K562 (cell line): Measurements from ENCODE around the gene AHCYL1. TPM values are rescaled to one million over a fixed set of nuclear protein-coding genes. Genes with fewer than 3 reads are reported as not detected.

ENCODE experiments used
- ADNP ChIP-seq: fragments of 200-800 bp; sonication (Bioruptor generic); IDR thresholded peaks from 2 replicates; pipeline ENCODE4 v1.6.1; 2016; ENCODE audit warnings: missing genetic modification characterization, missing compliant biosample characterization
- CGGBP1 ChIP-seq: fragments of 250-450 bp; sonication (Bioruptor Pico); IDR thresholded peaks from 2 replicates; pipeline ENCODE4 v1.9.0; 2021; ENCODE audit warnings: mild to moderate bottlenecking
- ESRRA ChIP-seq: fragments of 450-650 bp; IDR thresholded peaks from 2 replicates; pipeline ENCODE4 v1.6.1; 2014; ENCODE audit warnings: low read depth, mild to moderate bottlenecking, moderate library complexity, borderline replicate concordance
- ETS1 ChIP-seq: conservative IDR thresholded peaks from 2 replicates; pipeline ENCODE4 v1.6.1; 2011; ENCODE audit warnings: low read depth, mild to moderate bottlenecking, low read length; ENCODE audit not compliant: control insufficient read depth
- FOXO4 ChIP-seq: fragments of 450-650 bp; formaldehyde crosslinking; IDR thresholded peaks from 2 replicates; pipeline ENCODE4 v1.4.0; 2020; ENCODE audit warnings: mild to moderate bottlenecking, moderate library complexity
- GATA2 ChIP-seq: sonication (generic); formaldehyde crosslinking; IDR thresholded peaks from 2 replicates; pipeline ENCODE4 v1.4.0; 2020; ENCODE audit warnings: mild to moderate bottlenecking, missing genetic modification reagents
- HNRNPL ChIP-seq: fragments of 200-400 bp; formaldehyde crosslinking; IDR thresholded peaks from 2 replicates; pipeline ENCODE4 v1.6.1; 2017; ENCODE audit warnings: low read depth, mild to moderate bottlenecking, low read length
- NR2C2 ChIP-seq, 2 experiments: fragments of 200-800 bp in 1 of 2; sonication (Bioruptor generic) in 1 of 2; sonication (generic) in 1 of 2; formaldehyde crosslinking in 1 of 2; IDR thresholded peaks; 2 replicates each; pipeline versions ENCODE4 v1.6.1 to v1.8.0; 2016 to 2022; ENCODE audit warnings: mild to moderate bottlenecking in 1 of 2, missing compliant biosample characterization in 1 of 2, missing genetic modification characterization in 1 of 2, missing genetic modification reagents in 1 of 2
- RBFOX2 ChIP-seq: fragments of 200-400 bp; formaldehyde crosslinking; IDR thresholded peaks from 2 replicates; pipeline ENCODE4 v1.6.1; 2017; ENCODE audit warnings: low read depth, mild to moderate bottlenecking, low read length, moderate library complexity
- RBM34 ChIP-seq: fragments of 200-400 bp; formaldehyde crosslinking; IDR thresholded peaks from 2 replicates; pipeline ENCODE4 v1.6.1; 2018; ENCODE audit warnings: low read length, borderline replicate concordance; ENCODE audit not compliant: insufficient read depth
- SMC3 ChIP-seq: conservative IDR thresholded peaks from 2 replicates; pipeline ENCODE4 v1.6.1; 2011; ENCODE audit warnings: low read depth, low read length, improper control_type of control experiment; ENCODE audit not compliant: insufficient read depth
- TEAD2 ChIP-seq: fragments of 450-650 bp; IDR thresholded peaks from 2 replicates; pipeline ENCODE4 v1.6.1; 2016; ENCODE audit warnings: missing genetic modification characterization, control low read depth, missing compliant biosample characterization
- ZNF280A ChIP-seq: fragments of 450-650 bp; IDR thresholded peaks from 2 replicates; pipeline ENCODE4 v1.6.1; 2018; ENCODE audit warnings: mild to moderate bottlenecking, low read depth; ENCODE audit not compliant: partially characterized antibody
- ZNF436 ChIP-seq: fragments of 250-450, 450-650 bp; sonication (Bioruptor Pico); formaldehyde crosslinking; IDR thresholded peaks from 2 replicates; pipeline ENCODE4 v1.7.0; 2020; ENCODE audit warnings: mild to moderate bottlenecking
- ZNF609 ChIP-seq: sonication (generic); formaldehyde crosslinking; IDR thresholded peaks from 2 replicates; pipeline ENCODE4 v1.8.1; 2023; ENCODE audit warnings: missing genetic modification reagents, mild to moderate bottlenecking, borderline replicate concordance
- ZNF75A ChIP-seq: fragments of 450-650 bp; formaldehyde crosslinking; IDR thresholded peaks from 2 replicates; pipeline ENCODE4 v1.4.0; 2020; ENCODE audit warnings: mild to moderate bottlenecking
- ZZZ3 ChIP-seq: fragments of 450-650 bp; IDR thresholded peaks from 2 replicates; pipeline ENCODE4 v1.6.1; 2016; ENCODE audit warnings: antibody characterized with exemption, mild to moderate bottlenecking, moderate library complexity
- polyA plus RNA-seq, 8 experiments: library from polyadenylated mRNA; depleted of rRNA in 4 of 8; stranded (reverse) in 5 of 8; unstranded in 3 of 8; fragments of >200 nt; fragmentation: Nextera tagmentation in 2 of 8; fragmentation: Illumina TruSeq in 1 of 8; extraction: Ambion mirVana in 2 of 8; extraction: Trizol in 1 of 8; gene quantifications; 2 replicates each; pipeline versions ENCODE4 v1.2.1 to v1.2.3, GENCODE V29; 2011 to 2014; ENCODE audit warnings: inconsistent platforms in 1 of 8, missing spikeins in 1 of 8
- total RNA-seq, 7 experiments: library from RNA; depleted of rRNA in 6 of 7; stranded (reverse); fragments of >200 nt in 6 of 7; fragmentation: Illumina TruSeq in 2 of 7; extraction: Trizol in 2 of 7; gene quantifications; 2 replicates each; pipeline versions ENCODE4 v1.2.1 to v1.2.3, GENCODE V29; 2011 to 2021; ENCODE audit warnings: low replicate concordance in 1 of 7

The AHCYL1 gene
- total and polyA plus RNA-seq, 9 of the 15 experiments (the other 6 are each of a cell fraction or from before 2014, with no cell fraction given) = 27.3 to 118 (median 44.5) TPM

GRCh38 chr1:110034451-110035235 is 50.1 kb downstream of the AHCYL1 start, which contains the start of gene STRIP1 (continued):
- TF ChIP-seq TEAD2 (tag) (no peak), HNRNPL (no peak), ADNP (tag) (no peak), ZNF436 (CRISPR knock-in tag) (no peak), ZNF280A (no peak), ZNF75A (CRISPR knock-in tag) (no peak), ESRRA (0 out of 2 replicates have a peak, but pooled peaks have one; percentile 31), ZNF609 (CRISPR knock-in tag) (no peak), RBM34 (no peak), CGGBP1 (CRISPR knock-in tag) (no peak), ZZZ3 (no peak), GATA2 (CRISPR knock-in tag) (no peak), RBFOX2 (peak; percentile 96), ETS1 (no peak; the same call in 1 of the 2 replicates), NR2C2 (CRISPR knock-in tag; IDR thresholded peaks at IDR 0.05) (no peak), NR2C2 (tag; IDR thresholded peaks at IDR 0.05) (peak; percentile 86), SMC3 (no peak), FOXO4 (CRISPR knock-in tag) (no peak)
